H1 (cell line): ENCODE measurements around the gene MOB2. TPM values are rescaled to one million over a fixed set of nuclear protein-coding genes. Genes with fewer than 3 reads are reported as not detected.
A peak's percentile ranks its signal among the peaks of the same experiment; 100 is the strongest.

Source experiments
- SRF ChIP-seq: IDR thresholded peaks from 2 replicates; pipeline ENCODE4 v1.6.1; 2011; ENCODE audit warnings: mild to moderate bottlenecking, low read depth, low read length, moderate library complexity
- polyA plus RNA-seq, 7 experiments: library from polyadenylated mRNA; depleted of rRNA in 3 of 7; stranded (reverse) in 5 of 7; unstranded in 2 of 7; fragments of >200 nt in 5 of 7; fragments of 200-250 nt in 2 of 7; gene quantifications; 1 replicate in 5 of 7; 2 replicates in 1 of 7; 4 replicates in 1 of 7; pipeline versions ENCODE4 v1.2.1 to v1.2.3, GENCODE V29; 2011 to 2013; ENCODE audit warnings: missing spikeins in 2 of 7, mixed read lengths in 2 of 7
- total RNA-seq: library from RNA; stranded (reverse); fragmentation: NEBNext Ultra II Directional; extraction: Animal tissue kit (Norgen Biotek cat#: 25700); gene quantifications from 2 replicates; pipeline ENCODE4 v1.2.1, GENCODE V29; 2021

MOB2 gene
- total and polyA plus RNA-seq, 2 of the 8 experiments (the other 6 are each of a cell fraction or from before 2014, with no cell fraction given), result 18.6 to 28.2 TPM

DNA sequence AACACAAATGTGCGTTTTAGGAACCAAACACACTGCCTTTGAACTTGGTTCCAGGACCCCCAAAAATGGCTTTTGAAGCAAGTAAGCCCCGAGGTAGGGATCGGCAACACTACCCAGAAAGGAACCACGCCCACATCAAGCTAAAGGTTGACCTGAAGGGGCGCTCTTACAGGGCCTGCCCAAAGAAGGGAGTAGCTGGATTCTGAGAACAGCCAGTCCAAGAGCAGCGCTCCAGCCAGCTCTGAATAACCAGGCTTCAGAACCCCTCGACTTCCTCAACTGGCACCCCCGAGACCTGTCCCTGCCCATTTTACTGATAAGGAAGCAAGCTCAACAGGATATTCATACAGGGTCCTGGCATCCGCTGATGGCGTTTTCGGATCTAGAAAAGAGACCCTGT is 18.9 kb upstream of the MOB2 start (continued):
- peak; percentile 75 for TF ChIP-seq SRF
